ENCODE results near the gene FOXP1.

Gene FOXP1

DNA sequence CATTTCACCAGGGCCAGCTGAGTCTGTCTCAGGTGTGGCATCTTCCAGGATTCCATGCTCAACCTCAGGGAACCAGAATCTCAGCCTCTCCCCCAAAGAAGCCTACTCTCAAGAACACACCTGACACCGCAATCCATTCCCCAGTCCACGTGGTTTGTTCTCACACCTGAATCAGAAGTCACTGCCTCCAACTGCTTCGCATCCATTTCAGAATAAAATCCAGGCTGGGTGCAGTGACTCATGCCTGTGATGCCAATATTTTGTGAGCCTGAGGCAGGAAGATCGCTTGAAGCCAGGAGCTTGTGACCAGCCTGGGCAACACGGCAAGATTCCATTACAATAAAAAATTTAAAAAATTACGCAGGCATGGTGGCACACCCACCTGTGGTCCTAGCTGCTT lies 212.2 kb downstream of the FOXP1 start:
- DNase-seq: no peak
- H3K9me3 ChIP-seq: no peaks in the 10 kb centered on the region
- no peak overlapping the region for H3K27ac ChIP-seq
- intact Hi-C loops (cut with DNase I; ENCODE audit: low total_unique reads): no loop called here
- peaks cover 0 to 30% (median 10%) of the 10 kb centered on the region in 4 donors for H3K4me1 ChIP-seq
- TF ChIP-seq, protein P1, sequence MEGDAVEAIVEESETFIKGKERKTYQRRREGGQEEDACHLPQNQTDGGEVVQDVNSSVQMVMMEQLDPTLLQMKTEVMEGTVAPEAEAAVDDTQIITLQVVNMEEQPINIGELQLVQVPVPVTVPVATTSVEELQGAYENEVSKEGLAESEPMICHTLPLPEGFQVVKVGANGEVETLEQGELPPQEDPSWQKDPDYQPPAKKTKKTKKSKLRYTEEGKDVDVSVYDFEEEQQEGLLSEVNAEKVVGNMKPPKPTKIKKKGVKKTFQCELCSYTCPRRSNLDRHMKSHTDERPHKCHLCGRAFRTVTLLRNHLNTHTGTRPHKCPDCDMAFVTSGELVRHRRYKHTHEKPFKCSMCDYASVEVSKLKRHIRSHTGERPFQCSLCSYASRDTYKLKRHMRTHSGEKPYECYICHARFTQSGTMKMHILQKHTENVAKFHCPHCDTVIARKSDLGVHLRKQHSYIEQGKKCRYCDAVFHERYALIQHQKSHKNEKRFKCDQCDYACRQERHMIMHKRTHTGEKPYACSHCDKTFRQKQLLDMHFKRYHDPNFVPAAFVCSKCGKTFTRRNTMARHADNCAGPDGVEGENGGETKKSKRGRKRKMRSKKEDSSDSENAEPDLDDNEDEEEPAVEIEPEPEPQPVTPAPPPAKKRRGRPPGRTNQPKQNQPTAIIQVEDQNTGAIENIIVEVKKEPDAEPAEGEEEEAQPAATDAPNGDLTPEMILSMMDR (IDR thresholded peaks at IDR 0.05): no peak
- no peak overlapping the region for H3K4me3 ChIP-seq
- no peaks in the 10 kb centered on the region for H3K27me3 ChIP-seq
- no peaks in the 10 kb centered on the region for H3K36me3 ChIP-seq

GRCh38 chr3:71370467-71370866 lies 213.1 kb downstream of the FOXP1 start:
- Histone ChIP-seq H3K9me3 (no peaks in the 10 kb centered on the region), H3K4me1 (peaks cover 0 to 27% (median 10%) of the 10 kb centered on the region in 4 donors), H3K36me3 (no peaks in the 10 kb centered on the region), H3K27ac (no peak overlapping the region), H3K4me3 (no peak overlapping the region), H3K27me3 (no peaks in the 10 kb centered on the region)
- intact Hi-C loops (cut with DNase I; ENCODE audit: low total_unique reads): no loop called here
- DNase-seq: no peak
- TF ChIP-seq, protein P1 (IDR thresholded peaks at IDR 0.05): no peak

DNA sequence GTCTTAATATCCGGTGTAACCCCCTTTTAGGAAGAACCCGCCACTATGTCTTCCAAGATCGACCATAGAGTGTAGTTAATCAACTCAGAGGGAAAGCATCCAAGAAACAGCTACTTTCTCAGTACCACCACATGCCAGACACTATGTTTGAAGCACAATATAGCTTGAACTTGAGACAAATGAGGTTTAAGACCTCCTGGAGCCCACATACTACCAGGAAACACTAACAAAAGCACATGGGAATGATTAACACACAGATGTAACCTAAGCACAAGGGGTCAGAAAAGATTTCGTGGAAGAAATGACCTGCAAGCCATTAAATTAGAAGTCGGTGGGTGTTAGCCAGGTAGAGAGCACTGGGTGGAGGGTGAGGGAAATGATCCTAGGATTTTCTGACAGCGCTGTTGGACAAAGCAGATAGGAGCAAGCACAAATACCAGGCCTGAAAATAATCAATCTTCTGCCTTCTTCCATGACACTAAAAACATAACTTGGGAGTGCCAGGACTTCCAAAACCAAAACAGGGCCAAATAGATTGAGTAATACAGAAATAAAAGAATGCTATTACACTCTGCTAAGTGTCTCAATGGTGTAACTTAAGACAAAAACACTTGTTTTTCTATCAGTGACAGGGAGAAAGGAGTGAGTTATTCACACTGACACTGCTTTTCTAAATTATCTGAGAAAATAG lies 213.7 kb downstream of the FOXP1 start:
- H3K4me3 ChIP-seq: no peak overlapping the region
- no peaks in the 10 kb centered on the region for H3K9me3 ChIP-seq
- TF ChIP-seq, protein P1 (IDR thresholded peaks at IDR 0.05): no peak
- DNase-seq: no peak
- H3K27me3 ChIP-seq: no peaks in the 10 kb centered on the region
- H3K4me1 ChIP-seq: peaks cover 0 to 21% (median 10%) of the 10 kb centered on the region in 4 donors
- H3K36me3 ChIP-seq: no peaks in the 10 kb centered on the region
- intact Hi-C loops (cut with DNase I; ENCODE audit: low total_unique reads): no loop called here
- H3K27ac ChIP-seq: no peak overlapping the region

DNA sequence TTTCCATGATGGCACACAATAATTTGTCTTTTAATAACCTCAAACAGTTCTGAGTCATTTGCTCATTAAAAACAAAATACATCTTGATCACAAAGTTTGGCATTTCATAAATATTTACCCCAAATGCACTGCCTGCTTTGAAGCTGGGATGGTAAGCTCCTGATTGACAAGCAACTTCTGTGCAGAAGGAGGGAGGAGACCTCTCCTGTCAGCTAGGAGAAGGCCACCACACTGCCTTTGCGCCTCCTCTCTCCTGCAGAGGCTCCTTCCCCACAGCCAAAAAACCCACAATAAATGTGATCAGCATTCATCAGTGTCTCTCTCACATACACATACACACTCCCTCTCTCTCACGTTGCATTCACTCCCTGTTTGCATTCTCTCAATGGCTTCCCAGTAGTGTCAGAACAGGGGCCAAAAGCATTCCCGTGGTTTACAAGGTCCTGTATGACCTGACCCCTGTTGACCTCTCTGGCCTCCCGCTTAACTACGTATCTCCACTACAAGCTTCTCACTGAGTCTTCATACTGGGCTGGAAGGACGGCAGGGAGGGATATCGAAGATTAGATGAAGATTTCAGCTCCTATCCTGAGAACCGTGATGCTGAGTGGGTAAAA lies 216.4 kb downstream of the FOXP1 start:
- TF ChIP-seq, protein P1 (IDR thresholded peaks at IDR 0.05): no peak
- Histone ChIP-seq H3K4me1 (peaks cover 0 to 18% (median 10%) of the 10 kb centered on the region in 4 donors), H3K36me3 (no peaks in the 10 kb centered on the region), H3K27me3 (no peaks in the 10 kb centered on the region), H3K9me3 (no peaks in the 10 kb centered on the region), H3K4me3 (no peak overlapping the region), H3K27ac (no peak overlapping the region)
- DNase-seq: no peak
- intact Hi-C loops (cut with DNase I; ENCODE audit: low total_unique reads): no loop called here

- no peak for DNase-seq
- Histone ChIP-seq H3K27me3 (no peaks in the 10 kb centered on the region), H3K36me3 (peaks cover 0 to 11% (median 0%) of the 10 kb centered on the region in 3 donors), H3K4me3 (no peak overlapping the region), H3K4me1 (no peaks in the 10 kb centered on the region), H3K27ac (no peak overlapping the region), H3K9me3 (no peaks in the 10 kb centered on the region)
- intact Hi-C loops (cut with DNase I; ENCODE audit: low total_unique reads): no loop called here
- TF ChIP-seq, protein P1 (IDR thresholded peaks at IDR 0.05): no peak
Observed at GRCh38 chr3:71361334-71361890, 222.1 kb downstream of the FOXP1 start.

Data from tibial artery (tissue), 4 donors.